Adipose tissue (tissue), 3 donors: Measurements from ENCODE around the gene TRIM33. TPM values are rescaled to one million over a fixed set of nuclear protein-coding genes. Genes with fewer than 3 reads are reported as not detected.

Experiments
- H3K27ac ChIP-seq: one replicate; pipeline ENCODE4 v1.5.1; 2013; ENCODE audit warnings: low read depth, low read length
- WGBS, 3 donors: extraction: QIAGEN DNeasy Blood & Tissue Kit; methylation state at CpG; one replicate each; pipeline ENCODE4 v1.1.7; 2013; 5-methylcytosine and 5-hydroxymethylcytosine counted together
- polyA plus RNA-seq, 3 donors: library from polyadenylated mRNA; stranded (reverse); fragments of 200-250 nt; gene quantifications; one replicate each; pipeline ENCODE4 v1.2.3, GENCODE V29; 2013
- donor health status: healthy with polysubstance abuse.
- donor health status: Bipolar disorder and iron deficiency.
- donor health status: healthy.

Gene TRIM33
- polyA plus RNA-seq, result 1 to 10 TPM; 5.4 to 7.2 (median 7.0) TPM

- WGBS, 3 donors, result 0 to 1% (median 1%) methylated on average over 76 to 90 of the region's 90 CpGs
- peak within 1 kb of the TSS; percentile 95 for H3K27ac ChIP-seq
Observed at GRCh38 chr1:114511032-114511785, at the start of gene TRIM33. TSS of gene TRIM33 (minus strand) at chr1:114511203. CDS start at chr1:114511076, 127 bp downstream.

- WGBS, 3 donors, result 62 to 90% (median 79%) methylated on average over 3 of the region's 3 CpGs
Observed at GRCh38 chr1:114559356-114559755, 48.4 kb upstream of the TRIM33 start.

GRCh38 chr1:114558544-114558943 lies 47.5 kb upstream of the TRIM33 start:
- 91 to 100% (median 94%) methylated on average over 1 of the region's 1 CpG for WGBS, 3 donors

More at GRCh38 chr1:114559356-114559755, 48.4 kb upstream of the TRIM33 start:
- no peak overlapping the region for H3K27ac ChIP-seq

GRCh38 chr1:114554577-114554976 lies 43.6 kb upstream of the TRIM33 start:
- 66 to 94% (median 82%) methylated on average over 2 of the region's 2 CpGs for WGBS, 3 donors
- H3K27ac ChIP-seq, result no peak overlapping the region

More at GRCh38 chr1:114558544-114558943, 47.5 kb upstream of the TRIM33 start:
- no peak overlapping the region for H3K27ac ChIP-seq

GRCh38 chr1:114552106-114552639 lies 41.2 kb upstream of the TRIM33 start:
- no peak overlapping the region for H3K27ac ChIP-seq
- WGBS, 3 donors, result 93 to 98% (median 94%) methylated on average over 7 of the region's 7 CpGs

DNA sequence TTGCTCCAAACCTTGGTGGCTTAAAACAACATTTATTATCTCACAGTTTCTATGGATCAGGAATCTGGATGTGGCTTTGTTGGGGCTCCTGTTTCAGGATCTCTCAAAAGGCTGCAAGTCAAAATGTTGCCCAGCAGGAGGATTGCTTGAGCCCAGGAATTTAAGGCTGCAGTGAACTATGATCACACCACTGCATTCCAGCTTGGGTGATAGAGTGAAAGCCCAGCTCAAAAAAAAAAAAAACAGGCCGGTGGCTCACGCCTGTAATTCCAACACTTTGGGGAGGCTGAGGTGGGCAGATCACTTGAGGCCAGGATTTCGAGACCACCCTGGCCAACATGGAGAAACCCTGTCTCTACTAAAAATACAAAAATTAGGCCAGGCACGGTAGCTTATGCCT lies 40.4 kb upstream of the TRIM33 start:
- WGBS, 3 donors, result 85 to 89% (median 88%) methylated on average over 4 of the region's 4 CpGs
- H3K27ac ChIP-seq, result no peak overlapping the region

DNA sequence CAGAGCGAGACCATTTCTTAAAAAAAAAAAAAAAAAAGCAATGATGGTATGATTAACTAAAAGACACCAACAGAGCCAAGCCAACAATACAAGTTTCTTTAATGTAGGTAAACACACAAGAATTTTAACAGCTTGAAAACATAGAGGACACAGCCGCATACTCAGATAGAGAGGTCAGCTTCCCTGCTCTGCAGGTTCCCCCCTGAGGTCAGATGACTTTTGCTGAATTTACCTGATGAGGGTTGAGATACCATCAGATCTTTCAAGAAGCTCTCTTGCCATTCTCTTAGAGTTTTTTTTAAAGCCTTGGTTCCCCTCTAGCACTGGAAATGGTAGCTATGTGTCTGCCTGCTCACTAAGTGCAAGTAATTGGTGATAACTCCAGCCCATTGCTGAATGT lies 39.3 kb upstream of the TRIM33 start:
- 94 to 95% (median 94%) methylated on average over 2 of the region's 2 CpGs for WGBS, 3 donors
- no peak overlapping the region for H3K27ac ChIP-seq

DNA sequence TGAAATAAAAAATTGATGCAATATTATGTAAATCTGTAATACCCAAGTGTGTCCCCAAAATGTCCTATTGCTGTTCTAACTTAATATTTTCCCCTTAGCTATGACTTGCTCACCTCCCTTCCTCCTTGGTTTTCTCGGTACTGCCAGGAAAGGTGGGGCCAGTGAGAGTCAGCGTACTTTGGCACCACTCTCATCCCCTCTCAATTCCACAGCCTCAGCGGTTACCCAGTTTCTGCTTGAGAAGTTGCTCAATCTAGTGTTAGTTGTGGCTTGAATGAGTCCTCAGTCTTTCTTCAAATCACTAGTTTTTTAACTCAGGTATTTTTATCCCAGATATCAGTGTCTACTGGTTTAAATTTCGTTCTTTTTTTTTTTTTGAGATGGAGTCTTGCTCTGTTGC lies 38.1 kb upstream of the TRIM33 start:
- no peak overlapping the region for H3K27ac ChIP-seq
- 61 to 65% (median 61%) methylated on average over 4 of the region's 4 CpGs for WGBS, 3 donors

DNA sequence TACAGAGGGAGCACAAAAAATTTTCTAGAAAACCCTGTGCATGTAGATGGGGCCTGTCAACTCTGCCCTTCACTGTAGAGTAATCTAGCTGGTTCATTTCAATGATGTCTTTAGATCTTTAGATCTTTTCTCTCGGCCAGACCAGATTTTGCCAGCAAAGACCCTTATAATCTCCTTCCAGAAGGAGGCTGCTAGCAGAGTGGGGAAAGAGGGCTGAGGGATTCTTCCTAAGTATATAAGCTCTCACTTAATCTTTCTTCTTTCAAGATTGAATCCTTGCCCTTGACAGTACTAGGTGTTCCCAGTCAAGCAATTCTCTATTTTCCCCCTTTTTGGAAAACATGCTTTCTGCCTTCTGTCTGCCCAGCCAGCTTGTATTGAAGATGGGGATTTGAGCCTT lies 36.1 kb upstream of the TRIM33 start:
- WGBS, 3 donors, result 76 to 100% (median 95%) methylated on average over 1 of the region's 1 CpG
- H3K27ac ChIP-seq, result no peak overlapping the region

DNA sequence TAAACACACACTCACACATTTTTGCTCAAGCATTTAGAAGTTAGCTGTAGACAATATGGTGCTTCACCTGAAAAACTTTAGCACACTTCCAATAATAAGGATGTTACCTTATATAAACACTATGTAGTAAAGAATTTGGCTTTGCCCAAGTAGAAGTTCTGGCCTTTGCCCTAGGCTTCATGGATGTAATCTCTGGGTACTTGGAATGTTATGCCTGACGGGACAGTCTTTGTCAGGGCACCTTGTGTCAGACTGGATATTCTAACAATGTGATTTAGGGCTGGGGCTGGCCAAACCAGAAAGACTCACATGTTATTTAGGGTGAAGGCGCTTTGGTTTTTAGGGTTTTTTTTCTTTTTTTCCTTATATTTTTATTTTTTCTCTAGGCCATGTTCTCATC lies 34.8 kb upstream of the TRIM33 start:
- H3K27ac ChIP-seq, result no peak overlapping the region
- WGBS, 3 donors, result 80 to 87% (median 85%) methylated on average over 2 of the region's 2 CpGs

DNA sequence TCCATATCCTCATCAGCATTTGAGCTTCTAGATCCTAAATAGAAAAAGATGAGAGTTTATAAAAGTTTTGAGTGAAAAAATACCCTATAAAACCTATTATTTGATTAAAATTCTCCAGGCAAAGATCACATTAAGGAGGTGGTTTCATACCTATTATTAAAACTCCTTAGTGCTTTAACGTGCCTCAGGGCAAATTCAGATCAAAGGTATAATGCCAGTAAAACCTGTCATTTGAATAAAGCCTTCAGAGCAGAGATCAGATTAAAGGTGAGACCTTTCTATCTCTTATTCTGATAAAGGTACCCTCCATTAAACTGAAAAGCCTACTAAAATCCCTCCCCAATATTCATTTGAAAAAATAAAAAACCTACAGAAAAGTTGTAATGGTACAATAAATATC lies 34.3 kb upstream of the TRIM33 start:
- H3K27ac ChIP-seq, result no peak overlapping the region
- 61 to 79% (median 73%) methylated on average over 1 of the region's 1 CpG for WGBS, 3 donors

- 22 to 72% (median 60%) methylated on average over 6 of the region's 6 CpGs for WGBS, 3 donors
- no peak overlapping the region for H3K27ac ChIP-seq
Observed at GRCh38 chr1:114540821-114541220, 29.8 kb upstream of the TRIM33 start.

DNA sequence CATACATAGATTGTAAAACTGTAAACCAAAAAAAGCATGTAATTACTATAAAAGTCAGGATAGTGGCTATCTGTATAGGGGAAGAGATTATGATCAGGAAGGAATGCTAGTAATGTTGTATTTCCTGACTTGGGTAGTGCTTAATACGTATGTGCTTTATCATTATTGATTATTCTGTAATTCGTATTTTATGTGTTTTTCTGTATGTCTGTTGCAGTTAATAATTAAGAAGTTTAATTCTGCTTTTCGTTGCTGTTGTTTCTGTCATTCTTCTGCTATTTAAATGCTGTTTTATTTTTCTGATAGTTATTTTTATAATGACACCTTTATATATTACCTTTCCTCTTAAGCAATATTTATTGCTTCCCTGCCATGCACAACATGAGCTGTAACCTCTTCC lies 29.3 kb upstream of the TRIM33 start:
- H3K27ac ChIP-seq, result no peak overlapping the region
- WGBS, 3 donors, result 21 to 43% (median 41%) methylated on average over 3 of the region's 3 CpGs

DNA sequence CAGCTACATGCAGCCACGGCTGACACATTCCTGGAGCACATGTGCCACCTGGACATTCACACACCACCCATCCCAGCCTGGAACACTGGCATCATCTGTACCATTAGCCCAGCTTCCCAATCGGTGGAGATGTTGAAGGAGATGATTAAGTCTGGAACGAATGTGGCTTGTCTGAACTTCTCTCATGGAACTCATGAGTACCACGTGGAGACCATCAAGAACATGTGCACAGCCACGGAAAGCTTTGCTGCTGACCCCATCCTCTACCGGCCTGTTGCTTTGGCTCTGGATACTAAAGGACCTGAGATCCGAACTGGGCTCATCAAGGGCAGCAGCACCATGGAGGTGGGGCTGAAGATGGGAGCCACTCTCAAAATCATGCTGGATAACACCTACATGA lies 25.0 kb upstream of the TRIM33 start:
- WGBS, 3 donors, result 84 to 89% (median 88%) methylated on average over 7 of the region's 7 CpGs
- no peak overlapping the region for H3K27ac ChIP-seq

DNA sequence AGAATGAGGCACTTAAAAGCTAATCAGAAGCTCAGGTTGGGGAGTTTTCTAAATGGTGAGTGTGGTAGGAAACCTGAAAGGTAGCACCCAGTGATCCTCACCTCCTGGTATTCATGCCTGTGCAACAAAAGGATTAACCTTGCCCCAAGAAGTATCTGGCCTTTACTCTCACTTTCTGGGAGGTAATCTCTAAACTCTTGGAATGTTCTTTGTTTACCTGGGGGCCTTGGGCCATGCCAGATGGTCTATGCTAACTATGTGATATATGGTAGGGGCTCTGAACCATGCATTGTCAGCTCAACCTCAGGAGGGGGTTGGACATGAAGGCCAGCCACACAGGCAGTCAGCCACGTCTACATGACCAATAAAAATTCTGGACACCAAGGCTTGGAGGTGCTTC lies 24.4 kb upstream of the TRIM33 start:
- H3K27ac ChIP-seq, result no peak overlapping the region
- 53 to 62% (median 59%) methylated on average over 1 of the region's 1 CpG for WGBS, 3 donors

GRCh38 chr1:114531094-114531493 lies 20.1 kb upstream of the TRIM33 start:
- 2 to 97% (median 39%) methylated on average over 1 of the region's 1 CpG for WGBS, 3 donors
- H3K27ac ChIP-seq, result no peak overlapping the region

GRCh38 chr1:114530224-114530623 lies 19.2 kb upstream of the TRIM33 start:
- 86 to 92% (median 91%) methylated on average over 2 of the region's 2 CpGs for WGBS, 3 donors
- no peak overlapping the region for H3K27ac ChIP-seq

DNA sequence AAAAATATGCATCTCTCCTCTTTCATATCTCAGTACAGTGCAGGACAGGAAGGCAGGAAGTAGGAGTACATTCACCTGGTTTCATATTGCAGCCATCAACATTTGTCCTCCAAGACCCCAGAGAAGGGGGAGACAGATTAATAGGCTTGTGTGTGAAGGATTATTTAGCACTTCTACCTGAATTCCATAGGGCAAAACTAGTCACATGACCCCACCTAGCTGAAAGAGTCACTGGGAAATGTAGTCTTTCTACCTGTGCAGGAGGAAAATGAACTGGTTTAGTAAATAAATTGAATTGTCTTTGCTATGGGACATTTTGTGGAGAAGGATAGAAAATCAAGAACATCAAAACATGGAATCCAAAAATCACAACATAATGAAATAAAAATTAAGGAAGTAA lies 13.9 kb upstream of the TRIM33 start:
- H3K27ac ChIP-seq, result no peak overlapping the region

DNA sequence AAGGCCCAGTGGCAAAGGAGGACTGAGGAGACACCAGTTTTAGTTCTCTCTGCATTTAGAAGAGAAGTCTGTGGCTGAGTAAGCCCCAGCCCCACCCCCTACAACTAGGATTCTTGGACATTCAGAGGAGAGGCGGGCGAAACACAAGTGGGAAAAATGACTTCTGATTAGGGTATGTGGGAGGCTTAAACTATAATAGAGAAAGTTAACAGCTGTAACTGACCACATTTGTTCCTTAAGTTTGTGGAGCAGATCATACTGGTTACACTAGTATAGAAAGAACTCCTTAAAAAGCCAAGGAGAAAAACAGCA lies 11.2 kb upstream of the TRIM33 start:
- no peak overlapping the region for H3K27ac ChIP-seq
- WGBS, 3 donors, result 49 to 59% (median 54%) methylated on average over 2 of the region's 2 CpGs
